HL-60 (cell line): Measurements from ENCODE around the gene RBFOX2.

Source experiments
- POLR2AphosphoS5 ChIP-seq: IDR thresholded peaks from 2 replicates; pipeline ENCODE4 v1.6.1; 2012; ENCODE audit warnings: low read depth
- TF ChIP-seq, protein P1 (sequence below): IDR thresholded peaks from one replicate; pipeline ENCODE4 v1.5.1; 2011; ENCODE audit warnings: low read length, control low read depth, inconsistent platforms; ENCODE audit not compliant: insufficient read depth

DNA sequence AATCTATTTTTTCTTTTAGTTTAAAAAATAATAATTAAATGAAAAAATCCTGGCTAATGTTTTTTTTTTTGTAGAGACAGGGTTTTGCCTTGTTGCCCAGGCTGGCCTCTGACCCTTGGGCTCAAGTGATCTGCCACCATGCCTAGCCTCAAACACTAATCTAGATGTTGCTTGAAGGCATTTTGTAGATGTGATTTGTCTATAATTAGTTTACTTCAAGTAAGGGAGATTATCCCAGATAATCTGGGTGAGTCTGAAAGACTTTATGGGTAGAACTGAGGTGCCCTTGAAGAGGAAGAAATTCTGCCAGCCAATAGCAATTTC lies 38.6 kb upstream of the RBFOX2 start:
- TF ChIP-seq, protein P1, sequence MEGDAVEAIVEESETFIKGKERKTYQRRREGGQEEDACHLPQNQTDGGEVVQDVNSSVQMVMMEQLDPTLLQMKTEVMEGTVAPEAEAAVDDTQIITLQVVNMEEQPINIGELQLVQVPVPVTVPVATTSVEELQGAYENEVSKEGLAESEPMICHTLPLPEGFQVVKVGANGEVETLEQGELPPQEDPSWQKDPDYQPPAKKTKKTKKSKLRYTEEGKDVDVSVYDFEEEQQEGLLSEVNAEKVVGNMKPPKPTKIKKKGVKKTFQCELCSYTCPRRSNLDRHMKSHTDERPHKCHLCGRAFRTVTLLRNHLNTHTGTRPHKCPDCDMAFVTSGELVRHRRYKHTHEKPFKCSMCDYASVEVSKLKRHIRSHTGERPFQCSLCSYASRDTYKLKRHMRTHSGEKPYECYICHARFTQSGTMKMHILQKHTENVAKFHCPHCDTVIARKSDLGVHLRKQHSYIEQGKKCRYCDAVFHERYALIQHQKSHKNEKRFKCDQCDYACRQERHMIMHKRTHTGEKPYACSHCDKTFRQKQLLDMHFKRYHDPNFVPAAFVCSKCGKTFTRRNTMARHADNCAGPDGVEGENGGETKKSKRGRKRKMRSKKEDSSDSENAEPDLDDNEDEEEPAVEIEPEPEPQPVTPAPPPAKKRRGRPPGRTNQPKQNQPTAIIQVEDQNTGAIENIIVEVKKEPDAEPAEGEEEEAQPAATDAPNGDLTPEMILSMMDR: no peak
- no peak for TF ChIP-seq POLR2AphosphoS5
